NK-92 treated with Interleukin-12 subunit alpha and Interleukin-12 subunit beta, amount 100 ng/mL, for 24 hours (cell line): ENCODE data around the gene ALOX5AP.

Experiments used
- DNase-seq: peaks from one replicate; lab custom pipeline; 2025; lab: John Stamatoyannopoulos, UW

ALOX5AP gene

DNA sequence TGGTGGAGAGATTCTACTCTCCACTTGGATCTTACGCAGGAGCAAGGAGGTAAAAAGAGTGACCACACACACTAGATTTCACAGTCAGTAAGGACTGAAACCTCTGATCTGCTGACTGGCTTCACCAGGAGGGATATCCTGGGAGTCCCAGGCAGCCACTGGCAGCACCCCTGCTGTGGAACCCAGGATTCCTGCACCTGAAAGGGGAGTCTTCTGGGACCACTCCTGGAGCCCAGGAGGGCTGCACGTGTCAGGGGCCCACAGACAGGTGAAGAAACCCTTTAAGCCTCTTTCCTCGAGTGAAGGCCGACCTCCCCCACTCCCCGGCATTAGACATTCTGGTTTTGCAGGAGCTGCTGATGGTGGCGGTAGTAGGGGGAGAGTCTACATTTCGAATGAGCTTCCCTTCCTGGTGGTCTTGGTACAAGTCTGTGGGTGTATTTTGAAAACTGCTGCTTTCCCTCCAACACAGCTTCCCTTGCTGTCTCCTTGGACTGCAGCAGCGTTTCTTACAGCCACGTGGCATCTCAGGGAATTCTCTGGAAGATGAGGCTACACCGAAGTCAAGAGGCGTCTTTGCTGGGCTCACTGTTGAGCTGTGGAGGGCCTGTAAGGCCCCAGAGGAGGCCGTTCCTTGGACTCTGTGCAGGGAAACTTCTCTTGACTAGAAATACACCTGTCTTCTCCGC is 62.6 kb downstream of the ALOX5AP start:
- DNase-seq, result no peak

- DNase-seq, result no peak
Observed at GRCh38 chr13:30798776-30799355, 63.5 kb downstream of the ALOX5AP start.

GRCh38 chr13:30799356-30799824 is 64.0 kb downstream of the ALOX5AP start:
- DNase-seq, result no peak

- DNase-seq, result no peak
Observed at GRCh38 chr13:30800107-30800506, 64.8 kb downstream of the ALOX5AP start.

DNA sequence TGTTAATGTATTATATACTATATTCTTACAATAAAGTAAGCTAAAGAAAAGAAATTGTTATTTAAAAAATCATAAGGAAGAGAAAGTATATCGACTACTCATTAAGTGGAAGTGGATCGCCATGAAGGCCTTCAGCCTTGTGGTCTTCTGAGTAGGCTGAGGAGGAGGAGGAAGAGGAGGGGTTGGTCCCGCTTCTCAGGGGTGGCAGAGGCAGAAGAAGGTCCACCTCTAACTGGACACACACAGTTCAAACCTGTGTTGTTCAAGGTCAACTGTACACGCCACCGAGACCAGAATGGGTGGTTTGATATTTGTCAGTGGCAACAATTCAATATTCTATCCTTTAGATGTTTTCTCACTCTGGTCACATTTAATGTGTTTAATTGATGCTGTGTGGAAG is 67.2 kb downstream of the ALOX5AP start:
- DNase-seq, result no peak

- peak; percentile 65 for DNase-seq
Observed at GRCh38 chr13:30802953-30803478, 67.7 kb downstream of the ALOX5AP start.

DNA sequence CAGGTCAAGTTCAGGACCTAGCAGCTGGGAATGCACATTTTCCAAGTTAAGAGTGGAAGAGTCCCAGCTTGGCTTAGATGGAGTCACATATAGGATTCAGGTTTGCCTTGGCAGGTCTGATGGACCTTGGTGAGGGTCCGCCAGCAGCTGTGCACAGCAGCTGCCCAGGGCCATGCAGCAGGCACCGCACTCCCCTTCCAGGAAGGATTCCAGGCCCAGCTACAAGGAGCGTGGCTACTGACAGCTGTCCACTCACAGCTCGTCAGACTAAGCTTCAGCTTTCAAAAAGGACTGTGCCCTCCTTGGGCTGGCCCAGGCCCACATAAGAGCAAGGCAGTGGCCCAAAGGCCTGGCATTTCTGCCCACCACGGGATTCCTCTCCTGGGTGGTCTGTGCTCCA is 68.4 kb downstream of the ALOX5AP start:
- DNase-seq, result no peak

DNA sequence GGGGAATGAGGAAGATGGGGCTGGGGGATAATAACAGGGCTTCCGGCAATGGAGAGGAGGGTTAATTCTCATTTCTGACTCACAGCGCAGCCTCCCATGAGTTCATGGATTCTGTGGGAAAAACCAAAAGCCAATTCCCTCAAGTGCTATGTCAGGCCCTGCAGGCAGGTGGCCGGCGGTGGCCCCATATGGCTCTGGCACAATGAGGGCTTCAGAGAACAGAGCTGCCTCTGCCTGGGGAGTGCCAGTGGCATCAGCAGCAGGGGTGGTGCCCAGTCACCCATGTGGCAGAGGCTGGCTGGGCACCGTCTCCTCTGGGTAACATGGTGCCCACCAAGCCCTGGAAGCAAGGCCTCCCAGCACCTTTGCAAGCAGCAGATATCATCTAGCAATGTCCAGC is 69.1 kb downstream of the ALOX5AP start:
- DNase-seq, result no peak

DNA sequence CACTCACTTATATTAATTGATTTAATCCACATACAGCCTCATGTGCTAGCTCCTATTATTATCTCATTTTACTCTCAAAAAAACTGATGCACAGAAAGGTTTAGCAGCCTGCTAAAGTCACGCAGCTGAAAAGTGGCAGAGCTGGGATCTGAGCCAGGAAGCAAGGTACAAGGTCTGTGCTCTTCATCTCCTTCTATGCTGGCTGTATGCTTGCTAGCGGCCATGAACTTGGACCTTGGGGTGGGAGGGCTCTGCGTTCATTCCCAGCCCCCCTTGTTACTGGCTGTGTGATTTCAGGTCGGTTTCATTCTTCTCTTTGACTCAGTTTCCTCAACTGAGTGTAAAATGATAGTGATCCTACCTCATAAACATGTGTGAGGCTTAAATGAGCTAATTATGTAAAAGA is 69.8 kb downstream of the ALOX5AP start:
- DNase-seq, result no peak

- DNase-seq, result no peak
Observed at GRCh38 chr13:30805603-30806011, 70.3 kb downstream of the ALOX5AP start.

DNA sequence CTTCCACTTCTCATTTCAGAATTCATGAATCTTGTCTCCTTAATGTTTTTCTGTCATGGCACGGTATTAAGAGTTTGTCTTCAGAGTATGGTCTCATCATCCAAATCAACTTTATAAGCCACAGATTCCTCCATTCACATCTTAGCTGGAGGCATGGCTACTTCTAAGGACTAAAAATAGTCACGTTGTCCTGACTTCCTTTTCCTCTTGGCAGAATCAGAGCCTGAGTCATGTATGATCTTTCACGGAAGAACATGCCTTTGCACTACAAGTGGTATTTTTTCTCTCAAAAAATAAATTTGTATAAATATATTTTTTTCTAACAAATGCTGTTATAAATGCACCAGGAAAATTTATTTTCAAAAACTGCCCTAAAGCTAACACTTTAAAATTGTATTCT is 71.4 kb downstream of the ALOX5AP start:
- no peak for DNase-seq

DNA sequence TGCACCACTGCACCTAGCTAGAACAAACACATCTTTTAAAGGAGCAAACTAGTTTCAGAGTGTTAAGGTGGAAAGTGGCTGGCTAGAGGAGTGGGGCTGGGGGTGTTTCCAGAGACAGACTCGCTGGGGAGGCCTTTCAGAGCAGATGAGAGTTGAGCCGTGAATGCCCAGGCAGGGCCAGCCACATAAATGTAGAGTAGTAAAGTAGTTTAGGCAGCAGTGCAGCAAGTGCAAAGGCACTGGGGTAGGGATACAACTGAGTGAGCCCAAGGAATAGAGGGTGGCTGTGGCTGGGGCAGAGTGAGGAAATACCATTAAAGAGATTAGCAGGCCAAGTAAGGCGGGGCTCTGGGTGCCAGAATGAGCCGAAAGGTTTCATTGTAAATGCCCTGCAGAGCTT is 72.0 kb downstream of the ALOX5AP start:
- no peak for DNase-seq

GRCh38 chr13:30808600-30808999 is 73.3 kb downstream of the ALOX5AP start:
- DNase-seq, result no peak

- no peak for DNase-seq
Observed at GRCh38 chr13:30809787-30810186, 74.4 kb downstream of the ALOX5AP start.

DNA sequence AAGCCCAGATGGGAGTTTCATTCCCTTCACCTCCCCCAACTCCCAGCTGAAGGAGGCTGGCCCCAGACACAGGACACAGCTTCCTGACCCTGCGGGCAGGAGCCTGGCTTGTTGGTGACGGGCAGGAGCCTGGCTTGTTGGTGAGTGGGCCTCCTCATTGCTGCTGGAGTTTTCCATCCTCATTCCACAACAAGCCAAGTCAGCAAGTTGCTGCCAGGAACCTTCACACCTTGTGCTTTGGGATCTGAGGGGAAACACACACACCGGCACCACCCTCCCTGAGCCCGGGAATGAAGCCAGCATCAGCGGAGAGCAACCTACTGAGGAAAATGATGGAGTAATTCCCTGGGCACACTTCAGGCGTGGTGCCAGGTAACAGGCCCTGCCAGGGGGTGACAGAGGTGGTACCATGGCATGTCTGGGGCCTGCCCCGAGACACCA is 74.9 kb downstream of the ALOX5AP start:
- no peak for DNase-seq

DNA sequence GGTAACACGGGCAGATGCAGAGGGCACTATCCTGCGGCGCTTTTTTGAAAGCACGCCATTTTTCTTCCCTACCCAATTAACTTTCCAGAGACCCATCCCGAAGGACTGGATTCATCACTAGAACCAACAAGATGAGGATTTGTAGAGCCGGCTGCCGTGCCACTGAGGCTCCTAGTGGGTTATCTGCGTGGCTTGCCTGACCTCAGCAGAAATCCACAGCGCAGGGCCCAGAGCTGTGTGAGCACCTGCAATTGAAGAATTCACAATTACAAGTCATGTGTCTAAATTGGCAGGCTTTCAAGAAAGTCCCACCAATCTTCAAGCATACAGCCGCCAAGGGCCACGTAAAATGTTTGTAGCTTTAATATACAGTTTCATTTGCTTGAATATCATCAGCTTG is 75.5 kb downstream of the ALOX5AP start:
- no peak for DNase-seq
